Neural progenitor cell (in vitro differentiated cells): ENCODE data around the gene OMG.

Source experiments
- CTCF ChIP-seq: fragments of 200-600 bp; sonication (generic); IDR thresholded peaks from 2 replicates; pipeline ENCODE4 v1.5.1; 2017; ENCODE audit warnings: antibody characterized with exemption, mild to moderate bottlenecking
- EZH2 ChIP-seq: fragments of 200-600 bp; sonication (generic); IDR thresholded peaks from 2 replicates; pipeline ENCODE4 v1.6.1; 2017; ENCODE audit warnings: antibody characterized with exemption, mild to moderate bottlenecking, moderate library complexity

GRCh38 chr17:31339906-31340661 lies 43.0 kb upstream of the OMG start:
- TF ChIP-seq CTCF (no peak), EZH2 (no peak)
